OCI-LY7 (cell line): Measurements from ENCODE around the gene OR51B6. TPM values are rescaled to one million over a fixed set of nuclear protein-coding genes. Genes with fewer than 3 reads are reported as not detected.

Experiments used
- BruUV-seq: library from RNA; stranded (reverse); fragments of 400-500 nt; replicated peaks from 2 replicates; lab custom pipeline; 2021; lab: Mats Ljungman, UMichigan
- CTCF ChIA-PET: fragments of 300-600 bp; sonication (Branson Sonifier 250); formaldehyde crosslinking; loops from one replicate; lab custom pipeline; 2022; ENCODE audit warnings: antibody characterized with exemption; ENCODE audit not compliant: unreplicated experiment; lab: Charles Lee
- POLR2A ChIA-PET: fragments of 300-600 bp; sonication (Branson Sonifier 250); formaldehyde crosslinking; loops from one replicate; lab custom pipeline; 2022; ENCODE audit warnings: antibody characterized with exemption; lab: Charles Lee
- DNase-seq: peaks from one replicate; pipeline ENCODE4 v3.0.0-alpha.2; 2015; ENCODE audit warnings: low spot score
- H2AFZ ChIP-seq: fragments of 200-600 bp; sonication (generic), shearing (Covaris generic); 2 replicates; pipeline ENCODE4 v1.6.1; 2014; ENCODE audit warnings: mild to moderate bottlenecking, antibody characterized with exemption, low read length, moderate library complexity
- H3K27ac ChIP-seq: fragments of 200-600 bp; sonication (generic); 2 replicates; pipeline ENCODE4 v1.5.1; 2014; ENCODE audit warnings: mixed run types, low read depth, mild to moderate bottlenecking, moderate library complexity, low read length, inconsistent platforms; ENCODE audit not compliant: poor library complexity, severe bottlenecking
- H3K36me3 ChIP-seq: fragments of 200-600 bp; sonication (generic); 2 replicates; pipeline ENCODE4 v1.6.1; 2014; ENCODE audit warnings: mild to moderate bottlenecking, antibody characterized with exemption, low read length, moderate library complexity, mixed read lengths; ENCODE audit not compliant: insufficient read depth
- H3K4me1 ChIP-seq: fragments of 200-600 bp; sonication (generic); 2 replicates; pipeline ENCODE4 v1.5.1; 2014; ENCODE audit warnings: mild to moderate bottlenecking, low read length; ENCODE audit not compliant: insufficient read depth, poor library complexity, severe bottlenecking
- H3K4me2 ChIP-seq: fragments of 200-600 bp; sonication (generic); 2 replicates; pipeline ENCODE4 v1.6.1; 2014; ENCODE audit warnings: mild to moderate bottlenecking, low read length
- H3K4me3 ChIP-seq: fragments of 200-600 bp; sonication (generic); 2 replicates; pipeline ENCODE4 v1.5.1; 2014; ENCODE audit warnings: mild to moderate bottlenecking, low read depth, low read length; ENCODE audit not compliant: poor library complexity, severe bottlenecking
- H3K79me2 ChIP-seq: fragments of 200-600 bp; sonication (generic); 2 replicates; pipeline ENCODE4 v1.6.1; 2016; ENCODE audit warnings: low read depth, mild to moderate bottlenecking, low read length, moderate library complexity, mixed read lengths; ENCODE audit not compliant: insufficient read depth
- H3K9me2 ChIP-seq: fragments of 200-600 bp; sonication (generic); 2 replicates; pipeline ENCODE4 v1.6.1; 2016; ENCODE audit warnings: mild to moderate bottlenecking, low read length, mixed read lengths; ENCODE audit not compliant: insufficient read depth
- H3K9me3 ChIP-seq: fragments of 200-600 bp; sonication (generic); 2 replicates; pipeline ENCODE4 v1.6.1; 2014; ENCODE audit warnings: mild to moderate bottlenecking, mixed run types, low read length, mixed read lengths
- H4K20me1 ChIP-seq: fragments of 200-600 bp; sonication (generic); 2 replicates; pipeline ENCODE4 v1.6.1; 2014; ENCODE audit warnings: mild to moderate bottlenecking, antibody characterized with exemption, low read length, moderate library complexity, mixed read lengths; ENCODE audit not compliant: insufficient read depth
- EZH2phosphoT487 ChIP-seq: fragments of 200-600 bp; sonication (generic); IDR thresholded peaks from 2 replicates; pipeline ENCODE4 v1.6.1; 2018; ENCODE audit warnings: low read depth, borderline replicate concordance, mild to moderate bottlenecking, mixed run types, antibody characterized with exemption, low read length, moderate library complexity, mixed read lengths
- intact Hi-C: fragments of 100-400 bp; cut with micrococcal nuclease; formaldehyde crosslinking; loops from one replicate; pipeline ENCODE4 v1.10.0; 2022; ENCODE audit not compliant: unreplicated experiment
- total RNA-seq, 2 experiments: library from RNA; depleted of rRNA in 1 of 2; stranded (reverse); fragments of >200 nt in 1 of 2; shearing (Covaris generic) in 1 of 2; gene quantifications; 2 replicates each; pipeline ENCODE4 v1.2.3, GENCODE V29; 2014 to 2022
- TF ChIP-seq, protein P1 (sequence below): fragments of 200-600 bp; sonication (generic); conservative IDR thresholded peaks from 2 replicates; pipeline ENCODE4 v1.5.1; 2014; ENCODE audit warnings: mild to moderate bottlenecking, antibody characterized with exemption, low read length, moderate library complexity, mixed read lengths

The OR51B6 gene
- total RNA-seq, 2 experiments from 2014 or later = not detected

- Histone ChIP-seq H3K4me3 (no peak overlapping the region), H3K36me3 (no peaks in the 10 kb centered on the region), H3K9me2 (no peaks in the 10 kb centered on the region), H3K27ac (no peak overlapping the region), H3K4me2 (no peak overlapping the region), H3K4me1 (no peaks in the 10 kb centered on the region), H3K79me2 (no peaks in the 10 kb centered on the region), H3K9me3 (no peaks in the 10 kb centered on the region), H2AFZ (no peak overlapping the region), H4K20me1 (no peaks in the 10 kb centered on the region)
- no peak for TF ChIP-seq EZH2phosphoT487
- TF ChIP-seq, protein P1, sequence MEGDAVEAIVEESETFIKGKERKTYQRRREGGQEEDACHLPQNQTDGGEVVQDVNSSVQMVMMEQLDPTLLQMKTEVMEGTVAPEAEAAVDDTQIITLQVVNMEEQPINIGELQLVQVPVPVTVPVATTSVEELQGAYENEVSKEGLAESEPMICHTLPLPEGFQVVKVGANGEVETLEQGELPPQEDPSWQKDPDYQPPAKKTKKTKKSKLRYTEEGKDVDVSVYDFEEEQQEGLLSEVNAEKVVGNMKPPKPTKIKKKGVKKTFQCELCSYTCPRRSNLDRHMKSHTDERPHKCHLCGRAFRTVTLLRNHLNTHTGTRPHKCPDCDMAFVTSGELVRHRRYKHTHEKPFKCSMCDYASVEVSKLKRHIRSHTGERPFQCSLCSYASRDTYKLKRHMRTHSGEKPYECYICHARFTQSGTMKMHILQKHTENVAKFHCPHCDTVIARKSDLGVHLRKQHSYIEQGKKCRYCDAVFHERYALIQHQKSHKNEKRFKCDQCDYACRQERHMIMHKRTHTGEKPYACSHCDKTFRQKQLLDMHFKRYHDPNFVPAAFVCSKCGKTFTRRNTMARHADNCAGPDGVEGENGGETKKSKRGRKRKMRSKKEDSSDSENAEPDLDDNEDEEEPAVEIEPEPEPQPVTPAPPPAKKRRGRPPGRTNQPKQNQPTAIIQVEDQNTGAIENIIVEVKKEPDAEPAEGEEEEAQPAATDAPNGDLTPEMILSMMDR = no peak
- ChIA-PET POLR2A (no interaction called here), CTCF (no interaction called here)
- no peak for DNase-seq
- intact Hi-C loops = no loop called here
- no TSS peak for BruUV-seq
Observed at GRCh38 chr11:5362017-5362625, 10.8 kb downstream of the OR51B6 start.

DNA sequence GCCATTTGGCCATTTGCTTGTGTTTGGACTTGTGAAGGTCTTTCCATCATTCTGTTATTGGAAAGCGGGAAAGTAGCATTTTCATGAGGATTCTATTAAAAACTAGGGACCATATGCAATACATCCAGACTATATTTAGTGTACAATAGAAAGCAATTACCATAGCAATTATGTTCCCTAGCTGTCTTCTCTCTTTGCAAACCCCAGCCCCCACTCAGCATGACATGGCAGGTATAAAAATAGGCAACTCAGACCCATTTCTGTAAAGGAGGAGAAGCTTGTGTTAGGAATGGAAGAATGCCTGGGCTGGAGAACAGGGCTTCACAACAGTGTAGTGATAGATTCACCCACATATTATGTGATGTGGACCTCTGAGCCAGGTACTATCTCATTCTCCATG, 12.4 kb downstream of the OR51B6 start:
- no peaks in the 10 kb centered on the region for H3K4me1 ChIP-seq
- intact Hi-C loops = no loop called here
- H3K27ac ChIP-seq = no peak overlapping the region
- no peaks in the 10 kb centered on the region for H3K79me2 ChIP-seq
- TF ChIP-seq EZH2phosphoT487 = no peak
- TF ChIP-seq, protein P1 = no peak
- no peaks in the 10 kb centered on the region for H3K9me3 ChIP-seq
- H2AFZ ChIP-seq = no peak overlapping the region
- no peaks in the 10 kb centered on the region for H3K36me3 ChIP-seq
- H4K20me1 ChIP-seq = no peaks in the 10 kb centered on the region
- BruUV-seq = no TSS peak
- POLR2A ChIA-PET = interaction anchor here (0.7 kb wide), 1 partner anchor 13 kb away, joined by 4 read pairs; no protein-coding TSS in a partner anchor
- CTCF ChIA-PET = no interaction called here
- DNase-seq = no peak
- no peaks in the 10 kb centered on the region for H3K9me2 ChIP-seq
- H3K4me2 ChIP-seq = no peak overlapping the region
- no peak overlapping the region for H3K4me3 ChIP-seq

DNA sequence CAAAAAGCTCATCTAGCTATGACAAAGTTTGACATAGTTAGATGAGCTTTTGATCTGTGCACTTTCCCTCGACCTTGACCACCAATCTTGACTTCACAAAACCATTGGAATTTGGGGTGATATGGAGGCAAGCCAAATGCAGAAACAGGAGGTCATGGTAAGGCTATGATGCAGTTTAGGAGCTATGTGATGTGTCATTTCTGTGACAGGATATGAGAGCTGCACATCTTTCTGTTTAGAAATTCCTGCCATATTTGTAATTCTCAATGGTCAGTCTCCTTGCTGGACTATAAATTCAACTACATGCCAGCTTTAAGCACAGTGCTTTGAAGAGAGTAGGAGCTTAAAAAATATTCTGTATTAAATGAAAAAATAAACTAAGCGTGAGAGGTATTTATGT, 12.9 kb downstream of the OR51B6 start:
- CTCF ChIA-PET = no interaction called here

More for the DNA sequence above, 12.9 kb downstream of the OR51B6 start:
- no peak for TF ChIP-seq EZH2phosphoT487
- TF ChIP-seq, protein P1 = no peak
- Histone ChIP-seq H3K9me3 (no peaks in the 10 kb centered on the region), H3K4me1 (no peaks in the 10 kb centered on the region), H4K20me1 (no peaks in the 10 kb centered on the region), H3K9me2 (no peaks in the 10 kb centered on the region), H3K79me2 (no peaks in the 10 kb centered on the region), H3K27ac (no peak overlapping the region), H3K4me2 (no peak overlapping the region), H2AFZ (no peak overlapping the region), H3K4me3 (no peak overlapping the region), H3K36me3 (no peaks in the 10 kb centered on the region)
- POLR2A ChIA-PET = no interaction called here
- BruUV-seq = no TSS peak
- DNase-seq = no peak
- intact Hi-C loops = no loop called here
